ENCODE data around the gene CFAP73. TPM values are rescaled to one million over a fixed set of nuclear protein-coding genes. Genes with fewer than 3 reads are reported as not detected.
A peak's percentile ranks its signal among the peaks of the same experiment; 100 is the strongest.

CFAP73 gene
- total RNA-seq, 1 donor from 2014 or later = not detected

DNA sequence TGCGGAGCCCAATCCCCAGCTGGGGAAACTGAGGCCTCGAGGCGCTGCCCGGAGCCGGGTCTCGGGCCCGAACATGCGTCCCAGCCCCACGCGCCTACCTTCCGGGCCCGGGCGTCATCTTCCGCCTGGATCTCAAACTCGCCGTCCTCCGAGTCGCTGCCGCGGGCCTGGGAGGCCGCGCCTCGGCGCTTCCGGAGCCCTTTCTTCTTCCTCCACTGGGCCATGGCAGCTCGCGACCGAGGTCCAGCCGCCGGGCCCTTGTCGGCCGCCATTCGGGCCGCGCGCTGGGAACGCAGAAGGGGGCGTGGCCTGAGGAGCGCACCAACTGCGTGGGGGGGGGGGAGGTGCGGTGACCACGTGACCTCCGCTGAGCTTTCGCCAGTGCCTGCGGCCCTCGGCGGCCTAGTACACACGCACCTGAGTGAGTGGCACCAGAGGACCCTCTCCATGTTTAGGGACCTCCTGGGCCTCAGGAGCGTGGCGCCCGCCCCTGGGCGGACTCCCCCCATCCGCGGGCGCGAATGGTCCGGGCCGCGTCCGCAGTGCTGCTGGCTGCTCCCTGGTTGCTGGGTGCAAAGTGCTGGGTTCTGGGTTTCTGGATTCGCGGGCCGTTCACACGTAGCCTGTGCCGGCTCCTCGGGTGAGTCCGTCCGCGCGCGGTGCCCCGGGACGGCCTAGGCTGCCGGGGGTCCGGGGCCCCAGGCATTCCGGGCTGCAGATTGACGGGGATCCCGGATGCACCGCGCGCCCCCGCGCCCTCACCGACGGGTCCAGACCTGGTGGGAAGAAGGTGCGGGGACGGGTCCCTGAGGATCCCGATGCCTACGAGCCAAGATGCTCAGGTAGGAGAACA is 35.9 kb downstream of the CFAP73 start, which contains the start of the genes DDX54 and RITA1:
TSS of gene DDX54 (minus strand) at position 299 of the 853 bp plus-strand sequence. CDS start at position 272, 27 bp downstream.
TSS of gene RITA1 (plus strand) at position 542 of the 853 bp plus-strand sequence. CDS start 1,026 bp downstream, outside the sequence.
- peaks cover 10 to 18% (median 18%) of the 10 kb centered on the region in 3 donors for H3K36me3 ChIP-seq (ENCODE audit: control insufficient read depth in 3 of 3, insufficient read depth in 3 of 3, low read length in 3 of 3)
- no peaks in the 10 kb centered on the region for H3K27me3 ChIP-seq (ENCODE audit: control insufficient read depth in 3 of 3, insufficient read depth in 3 of 3, low read length in 3 of 3)
- peak within 1 kb of the TSS; percentile 88 to 97 (median 96) for H3K9ac ChIP-seq (ENCODE audit: low read depth in 1 of 3, low read length in 3 of 3)
- peak within 1 kb of the TSS; percentile 86 to 93 (median 92) for H3K4me3 ChIP-seq (ENCODE audit: low read length in 3 of 3)
- peaks cover 19 to 34% (median 23%) of the 10 kb centered on the region in 3 donors for H3K4me1 ChIP-seq (ENCODE audit: control insufficient read depth in 3 of 3, insufficient read depth in 3 of 3, low read length in 3 of 3)
- no peaks in the 10 kb centered on the region for H3K9me3 ChIP-seq (ENCODE audit: control insufficient read depth in 3 of 3, low read length in 3 of 3)
- peak within 1 kb of the TSS; percentile 89 for H3K27ac ChIP-seq (ENCODE audit: low read depth, low read length)

DNA sequence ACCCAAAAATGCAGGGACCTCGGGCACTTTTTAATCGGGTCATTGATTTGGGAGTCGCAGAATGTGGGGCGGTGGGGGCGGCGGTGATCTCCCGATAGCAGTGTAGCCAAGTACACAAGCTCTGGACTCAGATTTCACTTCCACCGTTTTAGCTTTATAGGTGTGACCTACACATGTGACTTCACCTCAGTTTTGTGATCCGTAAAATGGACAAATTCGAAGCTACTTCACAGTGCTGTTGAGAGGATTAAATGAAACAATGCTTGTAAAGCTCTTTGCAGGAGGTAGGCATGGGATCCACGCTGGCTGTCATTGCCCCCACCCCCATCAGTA is 36.5 kb downstream of the CFAP73 start:
- Histone ChIP-seq H3K4me1 (ENCODE audit: control insufficient read depth in 3 of 3, insufficient read depth in 3 of 3, low read length in 3 of 3) (peaks cover 19 to 30% (median 23%) of the 10 kb centered on the region in 3 donors), H3K9ac (ENCODE audit: low read depth in 1 of 3, low read length in 3 of 3) (peak overlapping the region; percentile 88 to 97 (median 96)), H3K27ac (ENCODE audit: low read depth, low read length) (peak overlapping the region; percentile 89), H3K36me3 (ENCODE audit: control insufficient read depth in 3 of 3, insufficient read depth in 3 of 3, low read length in 3 of 3) (peaks cover 8 to 19% (median 17%) of the 10 kb centered on the region in 3 donors), H3K4me3 (ENCODE audit: low read length in 3 of 3) (peak overlapping the region; percentile 86 to 93 (median 92)), H3K27me3 (ENCODE audit: control insufficient read depth in 3 of 3, insufficient read depth in 3 of 3, low read length in 3 of 3) (no peaks in the 10 kb centered on the region), H3K9me3 (ENCODE audit: control insufficient read depth in 3 of 3, low read length in 3 of 3) (no peaks in the 10 kb centered on the region)

DNA sequence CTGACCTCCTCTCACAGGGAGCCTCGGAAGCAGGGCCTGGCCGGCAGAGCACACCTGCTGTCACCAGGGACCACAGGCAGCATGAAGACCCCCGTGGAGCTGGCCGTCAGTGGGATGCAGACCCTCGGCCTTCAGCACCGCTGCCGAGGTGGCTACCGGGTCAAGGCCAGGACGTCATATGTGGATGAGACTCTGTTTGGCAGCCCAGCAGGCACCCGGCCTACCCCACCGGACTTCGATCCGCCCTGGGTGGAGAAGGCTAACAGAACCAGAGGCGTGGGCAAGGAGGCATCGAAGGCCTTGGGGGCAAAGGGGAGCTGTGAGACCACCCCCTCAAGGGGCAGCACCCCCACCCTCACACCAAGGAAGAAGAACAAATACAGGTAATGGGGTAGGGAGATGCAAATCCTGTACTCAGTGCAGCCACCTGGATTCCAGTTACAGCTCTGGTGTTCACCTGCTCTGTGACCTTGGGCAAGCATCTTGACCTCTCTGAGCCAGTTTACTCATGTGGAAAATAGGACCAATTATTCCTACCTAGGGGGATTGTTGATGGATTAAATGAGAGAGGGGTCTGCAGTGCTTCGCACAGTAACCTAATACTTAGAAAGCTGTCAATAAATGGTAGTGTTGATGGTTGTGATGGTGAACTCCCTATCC is 37.3 kb downstream of the CFAP73 start:
- Histone ChIP-seq H3K27ac (ENCODE audit: low read depth, low read length) (no peak overlapping the region), H3K9ac (ENCODE audit: low read depth in 1 of 3, low read length in 3 of 3) (peak overlapping the region in 2 of 3 donors; percentile 65 to 97), H3K4me1 (ENCODE audit: control insufficient read depth in 3 of 3, insufficient read depth in 3 of 3, low read length in 3 of 3) (peaks cover 19 to 30% (median 23%) of the 10 kb centered on the region in 3 donors), H3K4me3 (ENCODE audit: low read length in 3 of 3) (peak overlapping the region; percentile 86 to 93 (median 92)), H3K36me3 (ENCODE audit: control insufficient read depth in 3 of 3, insufficient read depth in 3 of 3, low read length in 3 of 3) (peaks cover 14 to 25% (median 23%) of the 10 kb centered on the region in 3 donors), H3K9me3 (ENCODE audit: control insufficient read depth in 3 of 3, low read length in 3 of 3) (no peaks in the 10 kb centered on the region), H3K27me3 (ENCODE audit: control insufficient read depth in 3 of 3, insufficient read depth in 3 of 3, low read length in 3 of 3) (no peaks in the 10 kb centered on the region)

DNA sequence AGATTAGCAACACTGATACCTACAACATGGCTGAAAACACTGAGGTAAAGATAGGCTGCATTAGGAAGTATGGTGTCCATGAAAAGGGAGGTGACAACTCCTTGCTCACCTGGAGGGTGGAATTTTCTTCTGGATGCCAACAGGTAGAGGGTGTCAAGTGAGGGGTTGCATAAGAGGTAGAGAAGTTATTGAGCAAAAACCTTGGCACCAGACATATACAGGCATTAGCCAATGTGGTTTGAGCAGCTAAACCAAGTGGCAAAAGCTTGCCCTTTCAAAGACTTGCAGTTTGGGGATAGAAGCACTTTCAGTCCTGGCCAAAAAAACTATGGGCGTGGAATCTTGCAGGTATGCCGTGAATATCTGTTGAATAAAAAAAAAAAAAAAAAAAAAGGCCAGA is 39.8 kb downstream of the CFAP73 start:
- Histone ChIP-seq H3K27ac (ENCODE audit: low read depth, low read length) (no peak overlapping the region), H3K4me3 (ENCODE audit: low read length in 3 of 3) (no peak overlapping the region), H3K27me3 (ENCODE audit: control insufficient read depth in 3 of 3, insufficient read depth in 3 of 3, low read length in 3 of 3) (no peaks in the 10 kb centered on the region), H3K9ac (ENCODE audit: low read depth in 1 of 3, low read length in 3 of 3) (no peak overlapping the region), H3K36me3 (ENCODE audit: control insufficient read depth in 3 of 3, insufficient read depth in 3 of 3, low read length in 3 of 3) (peaks cover 20 to 32% (median 20%) of the 10 kb centered on the region in 3 donors), H3K4me1 (ENCODE audit: control insufficient read depth in 3 of 3, insufficient read depth in 3 of 3, low read length in 3 of 3) (peaks cover 26 to 32% (median 31%) of the 10 kb centered on the region in 3 donors), H3K9me3 (ENCODE audit: control insufficient read depth in 3 of 3, low read length in 3 of 3) (no peaks in the 10 kb centered on the region)

DNA sequence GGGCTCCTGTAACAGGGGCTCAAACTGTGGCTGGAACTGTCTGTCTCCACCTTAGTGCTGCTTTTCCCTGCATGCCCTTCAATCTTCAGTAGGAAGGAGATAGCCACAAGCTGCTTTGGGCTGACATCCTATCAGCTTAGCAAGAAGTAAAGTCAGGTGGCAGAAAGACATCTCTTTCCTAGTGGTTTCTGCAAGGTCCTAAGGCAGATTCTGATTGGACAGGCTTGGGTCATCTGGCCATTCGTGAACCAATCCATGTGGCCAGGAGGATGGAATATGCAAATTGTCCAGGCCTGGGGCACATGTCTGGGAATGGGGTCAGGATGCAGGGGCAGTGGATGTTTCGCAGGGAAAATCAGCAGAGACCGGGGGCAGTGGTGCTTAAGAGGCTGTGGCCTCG is 41.2 kb downstream of the CFAP73 start:
- H3K4me1 ChIP-seq (ENCODE audit: control insufficient read depth in 3 of 3, insufficient read depth in 3 of 3, low read length in 3 of 3) = peaks cover 28 to 35% (median 29%) of the 10 kb centered on the region in 3 donors

DNA sequence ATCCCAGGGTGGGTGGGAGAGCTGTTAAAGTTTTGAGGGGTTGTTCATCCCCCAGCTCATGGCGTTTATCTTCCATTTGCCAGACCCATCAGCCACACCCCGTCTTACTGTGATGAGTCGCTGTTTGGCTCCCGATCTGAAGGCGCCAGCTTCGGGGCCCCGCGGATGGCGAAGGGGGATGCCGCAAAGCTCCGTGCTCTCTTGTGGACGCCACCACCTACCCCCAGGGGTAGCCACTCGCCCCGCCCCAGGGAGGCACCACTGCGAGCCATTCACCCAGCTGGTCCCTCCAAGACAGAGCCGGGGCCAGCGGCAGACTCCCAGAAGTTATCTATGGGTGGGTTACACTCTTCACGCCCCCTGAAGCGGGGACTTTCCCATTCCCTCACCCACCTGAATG is 41.7 kb downstream of the CFAP73 start:
- peaks cover 24 to 33% (median 24%) of the 10 kb centered on the region in 3 donors for H3K4me1 ChIP-seq (ENCODE audit: control insufficient read depth in 3 of 3, insufficient read depth in 3 of 3, low read length in 3 of 3)

More for the DNA sequence above, 41.2 kb downstream of the CFAP73 start:
- H3K9ac ChIP-seq (ENCODE audit: low read depth in 1 of 3, low read length in 3 of 3) = no peak overlapping the region
- peaks cover 20 to 32% (median 20%) of the 10 kb centered on the region in 3 donors for H3K36me3 ChIP-seq (ENCODE audit: control insufficient read depth in 3 of 3, insufficient read depth in 3 of 3, low read length in 3 of 3)
- H3K27me3 ChIP-seq (ENCODE audit: control insufficient read depth in 3 of 3, insufficient read depth in 3 of 3, low read length in 3 of 3) = no peaks in the 10 kb centered on the region
- no peak overlapping the region for H3K4me3 ChIP-seq (ENCODE audit: low read length in 3 of 3)
- H3K27ac ChIP-seq (ENCODE audit: low read depth, low read length) = no peak overlapping the region
- no peaks in the 10 kb centered on the region for H3K9me3 ChIP-seq (ENCODE audit: control insufficient read depth in 3 of 3, low read length in 3 of 3)

DNA sequence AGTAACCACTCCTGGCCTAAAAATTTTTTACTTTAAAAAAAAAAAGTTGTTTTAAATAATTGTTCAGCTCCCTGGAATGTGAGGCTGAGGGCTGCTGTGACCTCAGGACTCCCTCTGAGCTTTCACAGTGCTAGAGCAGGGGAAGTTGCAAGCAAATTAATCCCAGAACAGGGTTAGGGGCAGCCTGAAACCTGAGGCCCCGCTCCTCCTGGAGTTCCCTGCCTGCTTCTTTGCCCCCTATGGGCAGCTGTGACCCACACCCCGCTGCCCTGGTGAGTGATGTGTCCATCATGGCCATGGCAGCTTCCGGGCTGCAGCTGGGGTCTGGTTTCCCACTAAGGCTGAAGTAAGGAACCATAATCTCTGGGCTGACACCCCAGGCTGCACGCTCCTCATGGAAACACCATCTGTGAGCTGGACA is 45.5 kb downstream of the CFAP73 start:
- Histone ChIP-seq H3K9ac (ENCODE audit: low read depth in 1 of 3, low read length in 3 of 3) (peak overlapping the region in 1 of 3 donors; percentile 66), H3K4me1 (ENCODE audit: control insufficient read depth in 3 of 3, insufficient read depth in 3 of 3, low read length in 3 of 3) (peaks cover 11 to 27% (median 19%) of the 10 kb centered on the region in 3 donors), H3K27me3 (ENCODE audit: control insufficient read depth in 3 of 3, insufficient read depth in 3 of 3, low read length in 3 of 3) (no peaks in the 10 kb centered on the region), H3K9me3 (ENCODE audit: control insufficient read depth in 3 of 3, low read length in 3 of 3) (no peaks in the 10 kb centered on the region), H3K27ac (ENCODE audit: low read depth, low read length) (peak overlapping the region; percentile 11), H3K36me3 (ENCODE audit: control insufficient read depth in 3 of 3, insufficient read depth in 3 of 3, low read length in 3 of 3) (peaks cover 13 to 19% (median 16%) of the 10 kb centered on the region in 3 donors), H3K4me3 (ENCODE audit: low read length in 3 of 3) (no peak overlapping the region)

More for the DNA sequence above, 41.7 kb downstream of the CFAP73 start:
- Histone ChIP-seq H3K9ac (ENCODE audit: low read depth in 1 of 3, low read length in 3 of 3) (no peak overlapping the region), H3K27me3 (ENCODE audit: control insufficient read depth in 3 of 3, insufficient read depth in 3 of 3, low read length in 3 of 3) (no peaks in the 10 kb centered on the region), H3K27ac (ENCODE audit: low read depth, low read length) (no peak overlapping the region), H3K9me3 (ENCODE audit: control insufficient read depth in 3 of 3, low read length in 3 of 3) (no peaks in the 10 kb centered on the region), H3K4me3 (ENCODE audit: low read length in 3 of 3) (no peak overlapping the region), H3K36me3 (ENCODE audit: control insufficient read depth in 3 of 3, insufficient read depth in 3 of 3, low read length in 3 of 3) (peaks cover 20 to 32% (median 20%) of the 10 kb centered on the region in 3 donors)

DNA sequence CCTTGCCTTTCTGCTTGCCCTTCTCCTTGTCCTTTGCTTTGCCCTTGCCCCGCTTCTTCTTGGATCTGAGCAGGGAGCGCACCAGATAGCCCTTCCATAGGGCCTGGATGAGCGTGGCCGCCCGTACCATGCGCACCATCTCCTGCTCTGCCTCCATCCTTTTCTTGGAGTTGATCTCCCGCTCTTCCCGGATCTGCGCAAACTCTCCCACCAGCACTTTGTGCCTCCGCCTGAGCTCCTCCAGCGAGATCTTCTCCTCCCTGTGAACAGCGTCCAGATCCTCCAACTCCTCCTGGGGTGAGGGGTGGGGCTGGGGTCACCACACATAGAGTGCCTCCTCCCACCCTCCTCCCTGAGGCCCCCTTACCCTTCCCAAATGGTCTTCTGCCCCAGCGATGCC is 46.1 kb downstream of the CFAP73 start:
- Histone ChIP-seq H3K9me3 (ENCODE audit: control insufficient read depth in 3 of 3, low read length in 3 of 3) (no peaks in the 10 kb centered on the region), H3K27ac (ENCODE audit: low read depth, low read length) (peak overlapping the region; percentile 11), H3K27me3 (ENCODE audit: control insufficient read depth in 3 of 3, insufficient read depth in 3 of 3, low read length in 3 of 3) (no peaks in the 10 kb centered on the region), H3K4me1 (ENCODE audit: control insufficient read depth in 3 of 3, insufficient read depth in 3 of 3, low read length in 3 of 3) (peaks cover 11 to 28% (median 19%) of the 10 kb centered on the region in 3 donors), H3K4me3 (ENCODE audit: low read length in 3 of 3) (no peak overlapping the region), H3K9ac (ENCODE audit: low read depth in 1 of 3, low read length in 3 of 3) (no peak overlapping the region), H3K36me3 (ENCODE audit: control insufficient read depth in 3 of 3, insufficient read depth in 3 of 3, low read length in 3 of 3) (peaks cover 11 to 19% (median 16%) of the 10 kb centered on the region in 3 donors)

DNA sequence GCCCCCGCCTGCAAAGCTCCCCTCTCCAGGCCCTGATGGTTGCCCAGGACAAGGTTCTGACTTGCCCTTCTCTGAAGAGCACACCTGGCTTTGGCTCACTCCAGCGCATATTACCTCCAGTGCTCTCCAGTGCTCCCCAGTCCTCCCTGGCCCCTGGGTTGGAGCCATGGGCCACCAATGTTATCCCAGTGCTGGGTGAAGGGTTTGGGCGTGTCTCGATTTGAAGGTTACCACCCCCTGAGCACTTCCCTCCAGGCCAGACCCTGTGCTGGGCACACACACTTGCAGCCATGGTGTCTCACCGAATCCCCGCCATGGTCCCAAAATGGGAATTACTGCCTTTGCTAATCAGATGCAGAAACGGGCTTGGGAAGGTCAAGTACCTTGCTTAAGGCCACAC is 47.1 kb downstream of the CFAP73 start:
- Histone ChIP-seq H3K9ac (ENCODE audit: low read depth in 1 of 3, low read length in 3 of 3) (peak overlapping the region in 1 of 3 donors; percentile 40), H3K4me3 (ENCODE audit: low read length in 3 of 3) (no peak overlapping the region), H3K4me1 (ENCODE audit: control insufficient read depth in 3 of 3, insufficient read depth in 3 of 3, low read length in 3 of 3) (peaks cover 11 to 35% (median 25%) of the 10 kb centered on the region in 3 donors), H3K9me3 (ENCODE audit: control insufficient read depth in 3 of 3, low read length in 3 of 3) (no peaks in the 10 kb centered on the region), H3K36me3 (ENCODE audit: control insufficient read depth in 3 of 3, insufficient read depth in 3 of 3, low read length in 3 of 3) (peaks cover under 1 to 11% (median 8%) of the 10 kb centered on the region in 3 donors), H3K27me3 (ENCODE audit: control insufficient read depth in 3 of 3, insufficient read depth in 3 of 3, low read length in 3 of 3) (no peaks in the 10 kb centered on the region), H3K27ac (ENCODE audit: low read depth, low read length) (no peak overlapping the region)

Data from skeletal muscle tissue (tissue), 4 donors.